ENCODE measurements around the gene ASTL.

The ASTL gene

DNA sequence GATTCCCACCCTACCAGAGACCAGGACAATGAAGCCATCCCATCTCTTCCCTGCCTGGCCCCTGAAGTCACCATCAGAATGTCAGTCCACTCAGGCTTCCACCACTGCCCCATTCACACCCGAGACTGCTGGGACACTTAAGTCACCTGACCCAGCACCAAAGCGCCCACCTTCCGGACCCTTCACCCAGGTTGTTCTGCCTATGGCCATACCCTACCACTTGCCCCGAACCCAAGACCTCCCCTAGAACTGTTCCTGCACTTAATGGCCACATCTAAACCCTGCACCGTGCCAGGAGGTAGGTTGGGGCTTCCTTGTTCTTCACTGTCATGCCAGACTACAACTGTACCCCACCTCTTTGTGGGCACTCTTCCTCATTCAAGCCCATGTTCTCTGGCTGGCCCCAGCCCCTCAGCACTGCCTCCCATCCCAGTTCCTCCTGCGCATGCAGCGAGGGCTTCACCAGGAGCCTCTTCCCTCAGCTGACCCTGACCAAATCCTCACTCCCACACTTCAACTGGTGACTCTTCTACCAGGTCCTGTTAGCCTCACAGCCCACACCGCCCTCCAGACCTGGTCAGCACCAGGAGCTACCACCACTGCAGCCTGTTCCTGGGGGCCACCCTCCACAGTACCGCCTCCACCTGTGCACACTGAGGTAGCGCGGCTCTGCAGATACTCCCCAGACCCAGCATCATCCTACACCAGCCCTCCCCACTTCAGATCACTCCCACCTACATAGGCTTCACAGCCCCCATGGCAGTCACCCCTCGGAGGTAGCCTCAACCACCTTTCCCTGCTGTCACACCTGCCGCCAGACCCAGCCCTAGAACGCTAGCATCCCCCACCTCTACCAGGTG lies 13.7 kb downstream of the ASTL start:
- no peak for DNase-seq

DNA sequence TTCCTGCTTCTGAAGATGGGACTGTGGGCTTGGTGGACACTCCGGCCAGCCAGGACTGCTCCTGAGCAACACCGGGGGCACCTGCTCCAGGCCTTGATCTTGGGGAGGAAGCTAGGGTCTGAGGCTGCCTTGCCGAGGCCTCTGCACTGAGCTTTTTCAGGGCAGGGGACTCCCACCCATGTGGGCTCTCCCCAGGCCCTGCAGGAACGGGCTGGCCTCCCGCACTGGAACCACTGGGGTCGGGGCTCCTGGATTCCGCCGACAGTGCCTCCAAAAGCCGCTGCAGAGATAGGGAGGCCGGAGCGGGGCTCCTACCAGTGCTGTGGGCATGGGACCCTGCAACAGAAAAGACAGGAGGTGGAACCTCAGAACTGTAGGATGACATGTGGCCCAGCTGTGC lies 14.4 kb downstream of the ASTL start:
- DNase-seq = no peak

DNA sequence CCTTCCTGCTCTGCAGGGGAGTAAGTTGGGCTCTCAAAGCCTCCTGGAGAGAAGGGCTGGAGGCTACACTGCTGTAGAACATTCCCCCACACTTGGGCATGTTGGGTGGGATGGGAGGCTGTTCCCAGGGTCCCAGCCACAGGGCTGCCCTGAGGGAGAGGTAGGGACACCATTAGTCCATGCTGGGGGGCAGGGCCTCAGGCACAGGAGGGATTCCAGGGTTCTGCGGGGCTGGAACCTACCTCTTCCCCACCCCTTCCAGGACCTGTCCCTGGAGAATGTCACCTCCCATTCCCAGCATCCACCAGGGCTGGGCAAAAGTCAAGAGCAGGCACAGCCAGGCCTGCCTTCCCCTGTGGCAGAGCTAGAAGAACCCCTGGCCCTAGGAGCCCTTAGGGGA lies 15.0 kb downstream of the ASTL start:
- no peak for DNase-seq

DNA sequence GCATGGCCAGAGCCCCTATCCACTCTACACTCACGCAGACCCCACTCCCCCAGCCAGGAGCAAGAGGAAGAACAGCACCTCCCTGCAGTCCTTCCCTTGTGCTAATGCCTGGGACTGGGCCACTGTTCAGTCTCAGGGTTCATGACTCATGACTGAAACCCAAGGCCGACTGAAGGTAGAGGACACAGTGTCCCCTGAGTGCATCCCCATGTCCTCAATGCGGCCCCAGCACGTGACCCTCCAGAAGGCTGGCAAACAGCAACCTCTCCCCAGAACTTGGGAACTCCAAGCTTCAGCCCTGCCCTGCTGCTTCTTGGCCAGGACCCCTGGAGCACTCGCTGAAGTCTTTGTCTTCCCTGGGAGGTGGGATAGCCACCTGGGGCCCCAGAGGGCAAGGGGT lies 15.9 kb downstream of the ASTL start:
- DNase-seq = no peak

DNA sequence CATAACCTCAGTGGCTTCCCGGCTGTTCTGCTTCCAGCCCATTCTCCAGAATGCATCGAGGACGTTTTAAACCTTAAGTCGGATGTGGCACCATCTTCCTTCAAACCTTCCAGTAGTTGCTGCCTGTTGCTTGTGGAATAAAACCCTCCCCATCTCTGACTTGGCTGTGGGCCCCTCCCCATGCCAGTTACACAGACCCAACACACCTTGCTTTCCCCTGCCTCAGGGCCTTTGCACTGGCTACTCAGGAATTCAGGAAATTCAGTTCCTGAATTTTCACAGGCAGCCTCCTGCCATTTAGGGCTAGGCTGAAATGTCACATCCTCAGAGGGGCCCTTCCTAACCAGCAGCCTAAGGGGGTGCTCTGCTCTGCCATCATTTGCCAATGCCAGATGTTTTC lies 16.9 kb downstream of the ASTL start:
- no peak for DNase-seq

DNA sequence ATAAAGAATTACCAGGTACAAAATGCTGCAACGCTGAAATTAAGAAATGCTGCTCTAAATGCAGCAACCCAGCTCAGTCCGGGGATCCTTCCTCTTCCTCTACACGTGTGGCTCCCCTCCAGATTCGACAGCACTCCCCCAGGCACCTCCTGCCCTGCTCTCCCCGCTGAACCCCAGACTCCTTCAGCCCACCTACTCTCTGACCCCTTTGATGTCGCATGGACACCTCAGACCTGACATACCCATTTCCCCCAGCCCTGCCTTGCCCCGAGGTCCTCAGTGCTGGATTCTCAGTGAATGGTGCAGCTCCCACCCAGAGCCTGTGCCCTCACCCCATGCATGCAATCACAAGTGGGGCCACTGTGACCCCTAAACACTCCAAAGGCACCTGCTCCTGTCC lies 17.3 kb downstream of the ASTL start:
- no peak for DNase-seq

DNA sequence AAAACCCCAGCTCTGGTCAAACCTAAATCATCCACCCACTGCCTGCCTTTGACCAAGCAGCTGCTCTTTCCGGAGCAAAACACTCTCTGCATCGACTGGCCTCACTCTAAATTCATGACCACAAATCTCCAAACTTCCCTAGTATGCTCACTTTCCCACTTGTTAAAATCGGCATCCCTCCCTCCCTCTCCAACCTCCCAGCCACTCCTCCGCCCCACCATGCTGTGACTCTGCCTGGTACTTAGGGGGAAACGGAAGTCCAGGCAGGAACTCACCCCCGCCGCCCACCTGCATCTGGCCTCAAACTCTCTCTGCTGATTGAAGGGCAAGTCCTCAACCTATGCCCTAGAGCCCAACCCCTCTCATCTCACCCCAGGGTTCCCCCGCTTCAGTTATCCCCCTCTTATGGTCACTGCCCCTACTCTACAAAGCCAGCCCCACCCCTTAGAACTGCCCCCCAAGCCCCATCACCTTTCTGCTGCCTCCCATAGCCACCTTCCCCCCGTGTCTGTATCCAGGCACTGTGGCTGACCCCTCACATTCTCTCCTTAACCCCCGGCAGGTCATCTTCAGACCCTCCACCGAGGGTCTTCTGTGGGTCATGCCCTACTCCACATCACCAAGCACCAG lies 18.1 kb downstream of the ASTL start:
- no peak for DNase-seq

DNA sequence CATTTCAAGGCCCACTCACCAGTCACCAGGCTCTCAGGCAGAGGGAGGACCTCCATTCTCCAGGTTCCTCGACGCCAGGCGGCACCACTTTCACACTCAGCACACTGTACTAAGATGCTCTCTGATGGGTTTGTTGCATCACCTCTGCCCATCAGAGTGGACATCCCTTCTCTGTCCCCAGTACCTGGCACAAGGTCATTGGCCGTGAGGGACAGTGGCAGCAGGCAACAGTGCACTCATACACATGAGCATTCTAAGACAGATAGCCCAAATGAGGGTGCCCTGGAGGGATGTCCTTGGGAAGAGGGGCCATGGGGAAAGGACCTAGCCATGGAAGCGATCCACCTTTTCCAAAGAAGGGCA lies 18.9 kb downstream of the ASTL start:
- no peak for DNase-seq

DNA sequence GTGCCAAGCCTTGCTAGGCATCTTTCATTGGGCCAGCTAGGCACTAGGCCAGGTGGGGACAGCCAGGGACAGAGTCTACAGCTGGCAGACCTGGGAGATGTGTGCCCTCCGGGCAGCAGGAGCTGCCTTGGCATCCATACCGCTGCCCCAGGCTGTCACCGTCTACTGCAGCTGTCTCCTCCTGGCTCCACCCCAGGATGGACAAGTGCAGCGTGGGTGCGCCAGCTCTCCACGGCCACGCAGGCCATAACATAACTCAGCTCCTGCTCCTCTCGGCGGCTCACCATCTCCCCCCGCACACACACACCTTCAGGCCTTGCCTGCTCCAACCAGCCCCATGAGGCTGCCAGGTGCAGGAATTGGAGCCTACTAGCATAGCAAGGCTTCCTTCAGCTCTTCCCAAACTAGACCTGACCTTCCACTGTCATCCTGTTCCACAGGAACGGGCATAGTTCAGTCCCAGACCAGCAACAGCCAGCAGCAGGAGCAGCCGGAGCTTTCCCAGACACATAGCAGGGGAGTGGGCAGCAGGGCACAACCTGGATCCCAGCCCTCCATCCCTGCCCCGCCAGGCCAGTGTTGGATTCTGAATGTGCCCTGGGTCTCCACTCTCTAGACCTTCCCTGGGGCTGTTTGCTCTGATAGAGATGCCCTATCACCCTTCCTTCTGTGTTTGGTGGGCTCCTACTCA lies 19.5 kb downstream of the ASTL start:
- DNase-seq = no peak

DNA sequence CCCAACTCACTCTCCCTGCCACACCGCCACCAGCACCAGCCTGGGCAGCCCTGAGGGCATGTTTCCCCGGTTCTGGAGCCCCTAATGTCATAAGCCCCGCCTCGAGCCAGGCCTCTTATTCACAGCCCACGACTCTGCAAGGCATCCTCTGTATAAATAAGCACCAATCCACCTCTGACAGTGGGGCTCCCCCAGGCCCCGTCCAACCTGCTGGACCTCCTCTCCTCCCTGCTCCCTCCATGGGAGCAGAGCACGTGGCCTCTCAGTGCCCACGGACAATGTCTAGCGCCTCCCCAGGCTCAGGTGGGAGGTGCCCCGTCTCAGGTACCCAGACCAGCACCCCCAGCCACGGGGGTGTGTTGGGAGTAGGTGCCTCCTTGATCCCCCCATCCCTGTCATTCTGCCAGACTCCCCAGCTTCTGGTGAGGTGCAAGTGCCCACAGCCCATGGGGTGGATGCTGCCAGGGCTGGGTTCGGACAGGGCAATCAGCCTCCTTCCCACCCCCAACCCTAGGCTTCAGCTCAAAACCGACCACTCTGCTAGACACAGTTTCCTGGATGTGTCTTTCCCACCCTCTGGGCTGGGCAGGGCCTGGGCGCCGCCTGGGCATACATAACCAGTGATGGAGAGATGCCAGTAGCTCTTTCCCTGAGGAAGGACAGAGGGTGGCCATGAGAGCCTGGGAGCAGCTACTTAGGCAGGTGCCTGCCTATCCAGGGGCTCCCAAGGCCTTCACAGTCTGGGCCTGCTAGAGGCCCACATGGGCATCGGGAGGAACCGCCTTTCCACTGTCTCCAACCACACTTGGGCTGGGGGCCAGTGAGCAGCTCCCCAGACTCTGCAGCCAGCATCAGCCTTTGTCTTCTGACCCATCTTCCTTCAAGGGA lies 20.4 kb downstream of the ASTL start:
- DNase-seq = no peak

DNA sequence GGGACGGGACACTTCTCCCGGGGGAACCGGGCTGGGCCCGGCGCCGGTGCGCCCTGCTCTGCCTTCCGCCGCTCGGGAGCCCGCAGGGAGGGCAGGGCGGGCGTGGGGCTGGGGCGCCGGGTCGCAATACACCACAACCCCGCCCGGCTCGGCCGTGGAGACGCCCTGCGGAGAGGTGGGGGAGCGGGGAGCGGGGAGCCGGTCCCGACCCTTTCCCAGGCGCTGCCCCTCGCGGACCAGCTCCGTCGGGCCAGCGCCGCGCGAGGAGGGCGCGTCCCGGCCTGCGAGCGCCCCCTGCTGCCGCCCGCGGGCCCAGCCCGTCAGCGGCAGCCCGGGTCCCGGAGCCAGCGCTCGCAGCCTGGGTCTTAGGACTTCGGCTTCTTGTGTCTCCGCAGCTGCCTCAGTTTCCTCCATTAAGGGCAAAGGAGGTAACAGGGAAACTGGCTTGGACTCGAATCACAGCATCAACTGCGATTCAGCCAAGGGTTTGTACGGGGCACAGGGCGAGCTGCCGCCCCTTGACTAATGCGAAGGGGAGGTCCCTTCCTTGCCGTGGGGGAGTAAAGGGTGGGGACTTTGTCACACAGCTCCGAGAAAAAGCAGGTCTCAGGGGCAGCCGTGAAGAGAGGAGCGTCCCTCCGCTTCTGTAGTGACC lies 21.3 kb downstream of the ASTL start:
- no peak for DNase-seq

DNA sequence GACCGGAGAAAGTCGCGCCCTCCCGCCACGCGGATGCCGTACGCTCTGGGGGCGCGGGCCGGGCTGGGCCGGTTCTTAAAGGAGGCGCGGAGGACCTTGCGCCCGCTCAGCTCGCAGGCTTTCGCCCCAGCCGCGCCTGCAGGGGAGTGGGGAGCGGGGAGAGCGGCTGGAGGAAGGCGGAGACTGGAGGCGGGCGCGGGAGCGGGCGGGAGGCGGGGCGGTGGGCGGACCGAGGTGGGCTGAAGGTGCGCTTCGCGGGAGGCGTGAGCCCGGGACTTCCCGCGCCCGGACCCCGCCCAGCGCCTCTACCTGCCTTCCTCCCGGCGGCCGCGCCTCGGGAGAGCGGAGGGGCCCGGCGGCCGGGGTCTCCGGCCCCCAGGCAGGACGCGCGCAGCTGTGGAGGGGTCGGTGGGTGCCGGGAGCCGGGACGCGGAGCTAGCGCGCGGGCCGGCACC lies 21.9 kb downstream of the ASTL start, which contains the start of gene ADRA2B:
TSS of gene ADRA2B (minus strand) at position 148 of the 455 bp plus-strand sequence. CDS start 422 bp downstream, outside the sequence.
- DNase-seq = peak; percentile 24

DNA sequence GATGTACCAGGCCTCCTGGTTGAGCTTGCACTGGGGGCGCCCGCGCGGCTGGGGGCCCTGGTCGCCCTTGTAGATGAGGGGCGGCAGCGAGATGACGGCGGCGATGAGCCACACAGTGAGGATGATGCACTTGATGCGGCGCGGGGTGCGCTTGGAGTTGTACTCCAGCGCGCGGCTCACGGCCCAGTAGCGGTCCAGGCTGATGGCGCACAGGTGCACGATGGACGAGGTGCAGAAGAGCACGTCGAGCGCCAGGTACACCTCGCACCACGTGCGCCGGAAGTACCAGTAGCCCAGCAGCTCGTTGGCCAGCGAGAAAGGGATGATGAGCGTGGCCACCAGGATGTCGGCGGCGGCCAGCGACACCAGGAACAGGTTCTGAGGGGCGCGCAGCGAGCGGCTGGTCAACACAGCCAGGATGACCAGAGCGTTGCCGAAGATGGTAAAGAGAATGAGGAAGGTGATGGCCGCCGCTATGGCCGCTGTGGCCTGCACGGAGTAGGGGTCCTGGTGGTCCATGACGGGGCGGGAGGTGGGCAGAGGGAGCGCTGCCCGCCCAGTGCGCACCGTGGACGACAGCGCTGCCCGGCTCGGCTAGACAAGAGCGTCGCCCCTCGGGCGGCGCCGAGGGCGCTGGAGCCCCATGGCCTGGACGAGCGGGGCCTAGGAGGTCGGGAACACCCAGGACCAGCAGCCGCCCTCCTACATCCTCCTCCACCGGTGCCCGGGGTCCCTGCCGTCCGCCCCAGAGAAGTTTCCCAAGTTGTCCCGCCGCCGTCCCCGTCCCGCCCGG lies 22.5 kb downstream of the ASTL start:
- DNase-seq = no peak

DNA sequence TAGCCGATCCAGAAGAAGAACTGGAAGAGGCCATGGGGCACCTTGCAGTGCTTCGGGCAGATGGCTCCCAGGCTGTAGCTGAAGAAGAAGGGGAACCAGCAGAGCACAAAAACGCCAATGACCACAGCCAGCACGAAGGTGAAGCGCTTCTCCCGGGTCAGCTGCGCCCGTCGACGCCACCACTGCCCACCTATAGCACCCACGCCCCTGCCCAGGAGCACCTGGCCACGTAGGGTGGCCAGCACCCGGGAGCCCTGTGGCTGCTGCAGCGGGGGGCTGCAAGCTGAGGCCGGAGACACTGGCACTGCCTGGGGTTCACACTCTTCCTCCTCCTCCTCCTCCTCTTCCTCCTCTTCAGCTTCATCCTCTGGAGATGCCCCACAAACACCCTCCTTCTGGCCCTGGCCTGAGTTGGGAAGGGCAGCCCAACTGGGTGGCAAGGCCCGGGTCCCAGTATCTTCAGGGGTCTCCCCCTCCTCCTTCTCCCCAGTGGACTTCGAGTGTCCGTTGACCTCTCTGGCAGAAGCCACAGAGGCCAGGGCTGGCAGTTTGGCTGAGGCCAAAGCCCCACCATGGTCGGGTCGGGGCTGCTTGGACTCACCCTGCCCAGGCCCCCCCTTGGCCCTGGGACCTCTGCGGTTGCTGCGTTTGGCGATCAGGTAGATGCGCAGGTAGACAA lies 23.3 kb downstream of the ASTL start:
- DNase-seq = no peak

DNA sequence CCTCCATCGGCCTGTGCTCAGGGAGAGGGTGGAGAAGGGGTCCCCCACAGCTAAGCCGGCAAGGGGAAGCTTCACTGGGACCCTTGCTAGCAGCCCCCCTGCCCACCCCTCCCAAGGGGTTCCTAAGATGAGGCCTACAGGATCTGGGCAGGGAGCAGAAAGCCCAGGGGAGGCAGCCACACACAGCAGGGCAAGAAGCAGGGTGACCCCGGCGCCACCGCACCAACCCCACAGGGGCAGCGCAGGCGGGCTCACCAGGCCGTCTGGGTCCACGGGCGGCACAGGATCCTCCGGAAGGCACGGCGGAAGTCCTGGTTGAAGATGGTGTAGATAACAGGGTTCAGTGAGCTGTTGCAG lies 23.8 kb downstream of the ASTL start:
- DNase-seq = no peak

DNA sequence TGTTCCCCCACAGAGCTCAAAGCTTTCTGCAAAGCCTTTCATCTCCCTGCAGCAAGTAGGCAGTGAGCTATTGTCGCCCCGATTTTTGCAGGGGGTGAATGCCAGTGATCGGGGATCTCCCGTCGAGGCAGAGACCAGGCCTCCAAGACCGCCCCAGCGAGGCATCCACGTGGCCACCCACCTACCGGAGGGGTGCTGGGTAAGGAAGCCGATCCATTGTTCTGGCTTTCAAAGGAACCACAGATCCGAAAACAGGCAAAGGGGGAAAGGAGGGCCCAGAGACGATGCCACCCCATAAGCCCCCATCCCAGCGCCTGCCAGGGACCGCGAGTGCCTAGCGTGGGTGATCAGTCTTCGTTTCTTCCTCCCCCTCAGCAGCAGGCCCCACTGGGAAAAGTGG lies 24.4 kb downstream of the ASTL start:
- DNase-seq = no peak

DNA sequence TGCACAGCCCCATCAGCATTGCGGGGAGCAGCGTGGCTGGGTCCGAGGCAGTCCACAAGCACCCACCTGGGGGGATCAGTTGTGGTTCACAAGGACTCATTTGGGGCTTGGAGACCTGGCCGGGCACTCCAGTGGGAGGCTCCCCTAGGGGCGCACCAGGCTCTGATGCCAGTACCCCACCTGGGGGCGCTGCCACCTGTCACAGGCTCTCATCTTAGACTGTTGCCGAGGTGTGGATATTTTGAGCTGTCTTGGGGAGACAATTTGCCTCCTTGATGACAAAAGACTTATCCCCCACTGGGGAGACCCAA lies 25.0 kb downstream of the ASTL start:
- DNase-seq = no peak

DNA sequence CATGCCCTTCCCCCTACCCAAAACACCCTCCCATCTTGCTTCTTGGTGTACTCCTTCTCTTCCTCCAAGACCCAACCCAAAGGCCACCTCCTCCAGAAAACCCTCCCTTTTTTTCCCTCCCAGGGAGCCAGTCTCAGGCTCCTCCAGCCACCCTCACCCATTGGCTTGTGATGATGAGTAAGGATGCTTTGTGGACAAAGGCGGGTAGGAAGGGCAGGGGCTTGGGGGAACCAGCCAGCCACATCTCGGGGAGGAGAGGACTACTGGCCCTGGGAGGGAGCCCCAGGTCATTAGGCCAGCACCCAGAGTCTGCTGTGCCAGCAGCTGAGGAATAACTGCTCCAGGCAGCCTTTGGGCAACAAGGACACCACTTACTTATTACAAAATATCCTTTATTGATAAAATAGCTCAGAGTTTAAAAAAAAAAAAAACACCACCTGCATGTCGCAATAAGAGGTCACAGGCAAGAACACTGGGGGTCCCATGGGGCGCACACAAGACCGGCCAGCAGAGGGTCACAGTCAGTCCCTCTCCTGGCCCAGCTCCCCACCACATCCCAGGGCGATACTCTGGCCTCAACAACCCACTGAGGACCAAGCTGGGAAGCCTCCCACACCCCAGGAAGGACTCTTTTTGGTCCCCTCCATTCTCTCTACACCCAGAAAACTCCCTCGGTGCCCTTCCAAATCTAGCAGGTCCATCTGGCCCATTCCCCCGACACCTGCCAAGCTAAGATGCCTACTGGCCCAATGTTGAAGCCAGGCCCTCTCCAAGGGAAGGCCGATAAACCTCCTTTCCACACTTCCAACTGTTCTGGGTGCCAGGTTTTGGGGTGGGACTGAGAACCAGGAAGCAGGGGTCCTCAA lies 25.6 kb downstream of the ASTL start:
- no peak for DNase-seq

DNA sequence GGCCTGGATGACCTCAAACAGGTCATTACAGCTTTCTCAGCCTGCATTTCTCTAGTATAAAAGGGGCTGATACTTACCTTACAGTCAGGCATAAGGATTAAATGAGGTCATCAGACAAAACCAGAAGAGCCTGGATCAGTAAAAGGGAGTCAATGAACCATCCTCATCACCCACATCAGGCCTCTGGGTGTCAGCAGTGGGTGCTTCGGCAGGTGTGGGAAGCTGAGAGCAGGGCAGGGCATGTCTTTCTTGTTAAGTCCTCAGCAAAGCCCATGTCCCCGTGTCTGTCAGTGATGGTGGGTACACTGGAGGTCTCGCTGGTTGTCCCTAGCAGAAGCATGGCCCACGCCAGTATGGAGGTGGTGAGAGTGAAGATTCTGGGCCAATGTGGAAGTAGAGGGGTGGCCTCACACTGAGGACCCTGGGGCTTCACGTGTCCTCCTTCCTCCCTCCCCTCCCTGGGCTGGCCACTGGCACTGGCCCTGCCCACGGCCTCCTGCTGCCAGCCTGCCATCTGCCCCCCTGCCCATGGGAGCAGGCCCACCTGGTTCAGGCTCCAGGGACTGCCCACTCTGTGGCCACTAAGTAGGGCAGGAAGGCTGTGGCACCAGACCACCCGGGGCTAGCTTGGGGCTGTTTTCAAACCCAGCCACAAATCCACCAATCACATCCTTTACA lies 26.3 kb downstream of the ASTL start:
- no peak for DNase-seq

DNA sequence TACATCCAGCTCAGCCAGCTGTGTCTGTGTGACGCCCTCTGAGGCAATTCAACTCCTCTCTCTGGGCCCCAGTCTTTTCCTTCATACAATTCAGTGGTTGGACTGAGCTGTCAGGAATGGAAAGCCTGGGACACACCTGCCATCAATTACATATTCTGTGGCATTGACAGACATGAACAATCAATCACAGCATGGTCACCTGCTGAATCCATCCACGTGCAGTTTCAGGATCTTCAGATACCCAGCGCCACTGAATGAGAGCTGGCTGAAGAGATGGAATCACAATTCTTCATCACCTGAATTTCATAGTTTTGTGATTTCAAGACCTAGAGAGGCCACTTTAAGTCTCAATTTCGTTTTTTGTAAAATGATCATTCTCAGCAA lies 27.1 kb downstream of the ASTL start:
- DNase-seq = no peak

All from NCI-H510A (cell line).